Astrocyte of the spinal cord (primary cell): Measurements from ENCODE around the gene RRBP1.

Experiments
- DNase-seq: peaks from one replicate; pipeline ENCODE4 v3.0.0; 2011; ENCODE audit warnings: low read depth, low spot score
- H3K4me3 ChIP-seq: 2 replicates; pipeline ENCODE4 v1.5.1; 2011; ENCODE audit warnings: low read depth, mild to moderate bottlenecking, low read length, moderate library complexity
- CTCF ChIP-seq: IDR thresholded peaks from 2 replicates; pipeline ENCODE4 v1.5.1; 2012; ENCODE audit warnings: low read depth, mild to moderate bottlenecking, low read length, inconsistent platforms
- in situ Hi-C: cut with HindIII; loops from 2 replicates; pipeline ENCODE4 v1.10.0; 2017; ENCODE audit warnings: low sequenced_read_pairs

Gene RRBP1

DNA sequence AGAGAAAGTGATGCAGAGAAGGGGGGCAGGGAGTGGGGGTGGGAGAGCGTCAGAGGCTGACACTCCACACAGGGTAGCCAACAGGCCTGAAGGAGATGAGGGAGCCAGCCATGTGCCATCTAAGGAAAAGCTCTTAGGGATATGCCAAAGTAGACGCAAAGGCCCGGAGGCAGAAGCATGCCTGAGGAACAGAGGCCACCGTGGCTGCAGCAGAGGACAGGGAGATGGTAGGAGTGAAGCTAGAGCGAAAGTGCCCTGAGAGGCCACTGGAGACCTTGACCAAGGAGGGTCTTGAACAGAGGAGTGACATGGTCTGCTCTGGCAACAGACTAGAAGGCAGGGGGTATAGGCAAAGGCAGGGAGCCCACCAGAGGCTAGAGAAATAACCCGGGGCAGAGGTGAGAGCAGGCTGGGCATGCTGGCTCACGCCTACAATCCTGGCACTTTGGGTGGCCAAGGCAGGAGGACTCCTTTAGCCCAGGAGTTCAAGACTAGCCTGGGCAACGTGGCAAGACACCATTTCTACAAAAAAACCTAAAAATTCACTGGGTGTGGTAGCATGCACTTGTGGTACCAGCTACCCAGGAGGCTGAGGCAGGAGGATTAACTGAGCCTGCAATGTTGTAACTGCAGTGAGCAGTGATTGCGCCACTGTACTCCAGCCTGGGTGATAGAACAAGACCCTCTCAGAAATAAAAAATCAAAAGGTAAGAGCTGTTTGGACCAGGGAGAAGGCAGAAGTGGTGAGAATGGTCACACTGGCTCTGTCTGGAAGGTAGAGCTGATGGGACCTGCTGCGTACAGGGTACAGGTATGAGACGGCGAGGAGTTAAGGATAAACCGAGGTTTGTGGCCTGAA lies 6.3 kb downstream of the RRBP1 start:
- in situ Hi-C loops = no loop called here
- H3K4me3 ChIP-seq = no peak overlapping the region
- DNase-seq = no peak
- no peak for TF ChIP-seq CTCF

DNA sequence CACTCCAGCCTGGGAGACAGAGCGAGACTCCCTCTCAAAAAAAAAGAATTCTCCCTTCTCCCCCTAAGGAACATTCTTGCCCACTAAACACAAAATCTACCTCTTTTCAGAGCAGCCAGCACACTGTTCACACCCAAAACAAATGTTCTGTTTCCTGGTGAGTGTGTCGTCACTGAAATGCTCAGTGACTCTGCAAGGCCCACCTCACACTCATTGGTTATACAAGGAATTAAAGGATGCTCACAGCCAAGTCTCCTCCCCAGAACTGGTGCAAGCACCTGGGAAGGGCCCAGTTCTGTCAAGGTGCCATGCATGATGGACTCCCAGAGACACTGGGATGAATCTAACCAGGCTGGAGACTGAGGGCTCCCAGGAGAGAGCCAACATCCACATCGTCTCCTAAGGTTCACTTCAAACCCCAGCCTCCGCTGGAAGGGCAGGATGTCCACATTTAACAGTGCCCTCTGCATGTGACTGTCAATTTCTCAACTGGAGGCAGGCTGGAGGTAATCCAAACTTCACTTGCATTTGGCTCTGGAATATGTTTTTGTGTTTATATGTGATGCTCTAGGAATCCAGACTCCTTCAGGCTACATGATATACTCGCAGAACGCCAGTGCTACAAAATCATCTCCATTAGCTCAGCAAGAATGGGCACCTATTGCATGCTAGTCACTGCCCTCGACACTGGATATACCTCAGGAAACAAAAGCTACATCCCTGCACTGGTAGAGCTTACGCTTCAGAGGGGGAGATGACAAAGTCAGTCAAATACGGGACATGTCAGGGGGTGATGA lies 7.1 kb downstream of the RRBP1 start:
- no peak for DNase-seq
- in situ Hi-C loops = no loop called here
- TF ChIP-seq CTCF = no peak
- H3K4me3 ChIP-seq = no peak overlapping the region

DNA sequence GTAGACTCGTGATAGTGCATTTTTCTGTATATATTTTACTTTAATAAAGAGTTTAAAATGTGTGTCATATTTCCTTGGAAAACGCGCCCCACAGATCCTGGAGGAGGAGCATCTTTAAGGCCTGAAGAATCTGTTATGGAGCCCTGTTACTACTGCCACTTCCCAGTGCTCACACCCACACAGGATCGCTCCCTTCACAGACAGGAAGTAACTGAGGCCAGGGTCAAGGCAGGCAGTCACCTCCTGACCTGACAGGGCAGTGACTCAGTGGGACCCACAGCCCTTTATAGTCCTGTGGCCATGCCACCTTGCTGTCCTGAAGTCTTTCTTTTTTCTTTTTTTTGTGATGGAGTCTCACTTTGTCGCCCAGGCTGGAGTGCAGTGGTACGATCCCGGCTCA lies 9.0 kb downstream of the RRBP1 start:
- no peak for TF ChIP-seq CTCF
- H3K4me3 ChIP-seq = no peak overlapping the region
- in situ Hi-C loops = no loop called here

DNA sequence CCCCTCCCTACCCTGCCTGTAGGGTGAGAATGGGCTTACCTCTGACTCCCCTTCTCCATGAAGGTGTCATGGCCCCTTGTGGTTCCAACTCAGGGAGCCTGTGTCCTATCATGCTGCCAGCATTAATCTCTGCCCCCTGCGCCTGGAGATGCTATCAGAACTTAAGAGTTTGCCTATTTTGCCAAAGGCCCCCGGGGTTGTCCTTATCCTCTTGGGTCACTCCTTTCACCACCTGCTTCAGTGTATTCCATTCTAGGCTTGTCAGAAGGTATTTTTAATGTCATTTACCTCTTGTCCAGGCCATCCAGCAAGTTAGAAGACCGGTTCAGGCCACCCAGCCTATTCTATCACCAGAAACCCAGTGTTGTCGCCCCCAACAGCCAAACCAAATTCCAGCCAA lies 10.5 kb downstream of the RRBP1 start:
- DNase-seq = no peak
- TF ChIP-seq CTCF = no peak
- H3K4me3 ChIP-seq = no peak overlapping the region
- in situ Hi-C loops = no loop called here

More for the DNA sequence above, 9.0 kb downstream of the RRBP1 start:
- DNase-seq = no peak

GRCh38 chr20:17671011-17671410 lies 11.0 kb downstream of the RRBP1 start:
- no peak for TF ChIP-seq CTCF
- no peak overlapping the region for H3K4me3 ChIP-seq
- DNase-seq = no peak
- in situ Hi-C loops = no loop called here

- TF ChIP-seq CTCF = no peak
- no peak for DNase-seq
- in situ Hi-C loops = no loop called here
These were observed 12.6 kb downstream of the RRBP1 start for GRCh38 chr20:17669306-17669931.

More at GRCh38 chr20:17669306-17669931, 12.6 kb downstream of the RRBP1 start:
- H3K4me3 ChIP-seq = no peak overlapping the region
